HG03025 (cell line): ENCODE results near the gene GADD45GIP1.
A peak's percentile ranks its signal among the peaks of the same experiment; 100 is the strongest.

Experiments
- ATAC-seq: cut with Tn5 transposase; IDR thresholded peaks from one replicate; pipeline ENCODE4 v1.9.1; 2021; ENCODE audit warnings: mild to moderate bottlenecking, moderate library complexity; ENCODE audit not compliant: unreplicated experiment, low FRiP score

GADD45GIP1 gene

GRCh38 chr19:12956446-12957388 lies at the start of gene GADD45GIP1:
TSS of gene GADD45GIP1 (minus strand) at chr19:12957223. CDS start at chr19:12957212, 11 bp downstream.
- peak; percentile 57 for ATAC-seq

DNA sequence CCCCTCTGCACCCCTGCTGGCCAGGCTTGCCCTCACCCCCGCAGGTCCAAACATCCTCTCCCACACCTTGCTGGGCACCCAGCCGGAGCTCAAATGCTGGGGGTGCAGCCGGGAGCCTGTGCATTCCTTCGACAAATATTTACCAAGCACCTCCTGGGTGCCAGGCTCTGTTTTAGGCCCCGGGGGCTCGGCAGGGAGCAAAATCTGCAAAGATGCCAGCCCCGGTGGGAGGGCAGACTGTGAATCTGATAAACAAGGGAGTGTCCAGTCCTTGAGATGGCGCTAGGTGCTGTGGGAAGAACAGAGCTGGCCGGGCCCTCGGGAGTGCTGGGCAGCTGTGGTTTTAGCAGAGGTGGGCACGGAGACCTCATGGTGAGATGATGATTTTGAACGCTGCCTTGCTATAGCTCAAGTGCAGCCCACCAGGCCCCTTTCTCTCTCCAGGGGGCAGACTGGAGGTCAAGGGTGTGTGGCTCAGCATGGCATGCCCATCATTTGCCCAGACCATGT lies 48.9 kb upstream of the GADD45GIP1 start:
- no peak for ATAC-seq

DNA sequence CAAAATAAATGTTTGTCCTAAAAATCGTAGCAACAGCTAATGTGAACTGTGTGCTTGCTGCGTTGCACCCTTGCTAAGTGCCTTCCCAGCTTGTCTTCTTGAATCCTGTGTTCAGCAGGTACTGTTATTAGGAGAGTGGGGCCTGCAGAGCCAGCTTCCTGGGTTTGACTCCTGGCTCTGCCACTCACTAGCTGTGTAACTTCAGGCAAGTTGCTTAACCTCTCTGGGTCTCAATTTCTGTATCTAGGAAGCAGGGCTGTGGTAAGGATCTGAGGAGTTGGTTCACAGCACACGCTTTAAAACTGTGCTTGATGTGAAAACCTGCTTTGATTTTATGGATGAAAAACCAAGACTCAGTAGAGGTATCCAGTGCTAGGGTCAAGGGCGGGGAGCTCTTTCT lies 48.2 kb upstream of the GADD45GIP1 start:
- ATAC-seq = no peak

- ATAC-seq = no peak
These were observed 47.2 kb upstream of the GADD45GIP1 start for GRCh38 chr19:13004273-13004672.

DNA sequence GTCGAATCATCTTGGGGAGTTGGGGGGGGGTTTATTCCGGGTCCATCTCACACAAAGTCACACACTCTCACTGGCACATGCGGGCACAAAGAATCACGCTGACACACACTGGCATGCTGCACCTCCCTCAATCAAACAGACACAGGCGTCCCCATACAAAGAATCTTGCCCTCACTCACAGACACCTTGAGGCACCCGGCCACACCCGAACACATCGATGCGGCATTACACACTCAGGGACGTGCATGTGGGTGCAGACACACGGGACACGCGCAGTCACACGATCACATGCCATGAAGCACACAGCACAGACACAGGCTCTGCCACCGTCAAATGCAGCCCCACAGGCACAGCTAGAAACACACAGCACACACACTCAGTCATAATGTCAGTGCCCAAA lies 46.1 kb upstream of the GADD45GIP1 start:
- ATAC-seq = no peak

DNA sequence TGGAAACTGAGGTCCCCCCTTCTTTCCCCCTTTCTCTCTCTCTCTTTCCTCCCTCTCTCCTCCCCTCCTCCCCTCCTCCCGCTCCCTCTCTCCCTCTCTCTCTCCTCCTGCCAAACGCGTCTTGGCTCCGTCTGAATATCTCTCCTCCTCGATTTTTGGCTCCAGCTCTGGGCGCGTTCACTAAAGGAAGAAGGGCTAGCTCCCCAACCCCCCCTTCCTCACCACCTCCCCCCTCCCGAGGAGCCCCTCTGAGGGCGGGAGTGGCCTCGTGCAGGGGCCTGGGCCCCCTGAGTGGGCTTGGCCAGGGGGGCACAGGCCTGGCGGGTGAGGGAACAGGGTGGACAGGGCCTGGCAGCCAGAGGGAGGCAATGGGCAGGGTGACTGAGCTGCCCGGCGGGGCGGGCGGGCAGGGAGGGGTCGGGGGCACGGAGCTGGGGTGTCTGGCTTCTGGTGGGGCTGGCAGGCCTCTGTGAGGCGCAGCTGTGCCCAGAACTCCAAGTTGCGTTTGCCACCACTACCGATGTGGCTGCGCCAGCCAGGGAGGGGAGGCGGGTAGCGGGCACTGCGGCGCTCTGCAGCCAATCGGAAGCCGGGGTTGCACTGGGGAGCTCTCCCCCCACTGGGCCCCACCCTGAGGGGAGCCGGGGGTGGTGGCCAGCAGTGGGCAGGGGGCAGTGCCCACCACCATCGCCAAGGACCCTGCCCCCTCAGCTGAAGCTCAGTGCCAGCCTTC lies 45.3 kb upstream of the GADD45GIP1 start:
- ATAC-seq = no peak

DNA sequence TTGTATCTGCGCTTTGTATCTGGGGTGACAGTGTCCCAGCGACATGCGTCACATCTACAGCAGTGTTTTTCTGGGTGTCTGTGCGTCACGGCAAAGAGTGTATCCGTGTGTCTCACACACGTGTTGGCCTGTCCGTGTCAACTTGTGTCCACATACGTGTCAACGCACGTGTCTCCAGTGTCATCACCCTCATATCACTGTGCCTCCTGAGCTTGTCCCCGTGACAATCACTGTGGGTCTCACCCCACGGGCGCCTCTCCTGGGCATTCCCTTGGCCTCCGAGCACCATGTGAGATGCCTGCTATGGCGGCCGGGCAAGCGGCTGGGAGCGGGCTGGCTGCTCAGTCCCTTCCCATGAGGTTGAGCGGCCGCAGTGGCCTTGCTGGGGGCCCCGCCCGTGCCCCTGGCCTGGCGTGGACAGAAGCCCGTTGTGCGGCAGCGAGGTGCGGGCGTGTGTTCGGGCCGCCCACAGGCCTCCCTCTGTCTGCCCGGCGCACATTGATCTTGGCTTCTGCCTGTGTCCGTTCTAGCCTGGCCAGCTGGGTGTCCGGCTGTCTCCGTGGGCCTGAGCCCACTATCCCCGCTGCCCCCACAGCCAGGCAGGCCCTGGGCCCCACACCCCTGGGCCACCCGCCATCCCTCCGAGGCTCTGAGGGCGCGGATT lies 44.6 kb upstream of the GADD45GIP1 start:
- ATAC-seq = no peak

DNA sequence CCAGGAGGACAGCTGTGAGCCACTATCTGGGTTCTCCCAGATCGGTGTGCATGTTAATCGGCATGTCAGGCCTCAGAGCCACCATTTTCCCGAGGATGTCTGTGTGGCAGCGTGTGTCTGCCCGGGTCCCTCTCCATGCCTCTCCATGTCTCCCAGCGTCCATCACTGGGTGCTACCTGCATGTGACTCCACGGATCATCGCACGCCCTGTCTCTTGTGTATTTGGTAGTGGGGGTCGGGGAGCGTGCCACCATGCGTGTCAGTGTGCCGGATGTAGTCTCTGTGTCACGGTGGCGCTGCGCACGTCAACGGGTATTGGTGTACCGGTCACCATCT lies 44.1 kb upstream of the GADD45GIP1 start:
- ATAC-seq = no peak

DNA sequence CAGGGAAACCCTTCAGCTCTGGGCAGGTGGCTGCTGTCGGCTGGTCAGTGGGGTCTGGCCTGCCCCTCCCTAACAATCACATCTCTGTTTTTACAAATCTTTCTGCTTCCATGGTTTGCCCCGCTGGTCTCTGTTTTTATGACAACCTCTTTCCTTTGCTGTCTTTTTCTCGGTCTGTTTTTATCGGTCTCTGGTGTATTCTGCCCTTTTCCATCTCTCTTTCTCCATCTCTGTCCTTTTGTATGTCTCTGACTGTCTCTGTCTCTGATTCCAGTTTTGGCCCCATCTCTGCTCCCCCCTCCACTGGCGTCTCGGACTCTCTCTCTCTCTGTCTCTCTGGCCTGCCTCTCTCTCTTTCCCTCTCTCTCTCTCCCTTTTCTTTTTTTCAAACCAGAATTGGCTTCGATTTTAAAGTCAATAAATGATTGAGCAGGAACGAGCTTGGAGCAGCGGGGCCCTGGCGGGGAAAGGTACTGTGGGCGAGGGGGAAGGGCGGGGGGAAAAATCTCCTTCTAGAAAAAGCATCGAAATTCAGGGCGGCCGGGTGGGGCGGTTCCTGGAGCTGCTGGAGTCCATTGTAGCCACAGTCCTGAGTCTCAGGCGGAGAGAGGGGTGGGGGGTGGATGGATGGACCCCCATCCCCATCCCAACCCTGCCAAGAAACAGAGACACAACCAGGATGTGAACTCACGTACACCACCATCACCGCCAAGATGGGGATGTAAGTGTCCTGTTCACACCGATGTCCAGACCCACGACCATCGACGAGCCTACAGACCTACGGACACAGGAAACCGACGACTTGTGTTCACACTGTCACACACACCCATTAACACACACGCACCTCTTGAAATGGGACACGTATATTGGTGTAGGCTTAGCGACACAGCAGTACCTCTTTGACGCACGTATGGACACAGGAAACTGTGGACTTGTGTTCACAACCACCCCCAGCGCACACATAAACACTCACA lies 41.2 kb upstream of the GADD45GIP1 start:
- ATAC-seq = no peak

DNA sequence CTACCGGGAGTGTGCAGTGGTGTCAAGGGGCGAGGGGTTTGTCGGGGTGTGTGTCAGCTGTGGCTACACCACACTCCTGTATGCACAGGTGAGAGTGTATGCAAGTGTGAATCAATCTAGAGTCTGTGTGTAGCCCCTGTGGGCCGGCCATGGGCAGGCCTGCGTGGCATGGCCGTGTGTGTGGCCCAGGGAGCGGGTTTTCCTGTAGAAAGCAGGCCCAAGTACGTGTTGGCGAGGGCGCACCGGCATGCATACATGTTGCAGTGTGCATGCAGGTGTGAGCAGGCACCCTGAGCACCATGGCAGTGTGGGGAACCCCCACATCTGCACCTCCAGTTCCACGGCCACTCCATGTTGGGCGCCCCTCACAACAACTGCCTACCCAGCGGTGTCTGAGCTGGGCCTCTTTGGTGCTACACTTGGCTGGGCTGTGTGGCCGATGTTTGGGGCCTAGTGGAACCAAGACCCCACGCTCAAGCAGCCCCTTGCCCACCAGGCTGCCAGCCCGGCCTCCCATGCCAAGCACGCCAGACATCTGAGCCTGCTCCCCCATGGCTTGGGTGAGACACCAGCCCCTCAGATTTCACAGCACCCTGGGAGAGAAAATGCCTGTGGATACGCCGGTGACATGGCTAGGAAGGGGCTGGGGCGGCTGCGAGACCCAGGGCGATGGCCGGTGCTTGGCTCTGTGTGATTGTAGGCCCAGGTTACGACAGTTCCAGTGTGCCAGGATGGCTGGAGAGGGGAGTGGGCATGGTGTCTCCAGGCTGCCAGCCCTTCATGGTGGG lies 40.4 kb upstream of the GADD45GIP1 start:
- no peak for ATAC-seq

DNA sequence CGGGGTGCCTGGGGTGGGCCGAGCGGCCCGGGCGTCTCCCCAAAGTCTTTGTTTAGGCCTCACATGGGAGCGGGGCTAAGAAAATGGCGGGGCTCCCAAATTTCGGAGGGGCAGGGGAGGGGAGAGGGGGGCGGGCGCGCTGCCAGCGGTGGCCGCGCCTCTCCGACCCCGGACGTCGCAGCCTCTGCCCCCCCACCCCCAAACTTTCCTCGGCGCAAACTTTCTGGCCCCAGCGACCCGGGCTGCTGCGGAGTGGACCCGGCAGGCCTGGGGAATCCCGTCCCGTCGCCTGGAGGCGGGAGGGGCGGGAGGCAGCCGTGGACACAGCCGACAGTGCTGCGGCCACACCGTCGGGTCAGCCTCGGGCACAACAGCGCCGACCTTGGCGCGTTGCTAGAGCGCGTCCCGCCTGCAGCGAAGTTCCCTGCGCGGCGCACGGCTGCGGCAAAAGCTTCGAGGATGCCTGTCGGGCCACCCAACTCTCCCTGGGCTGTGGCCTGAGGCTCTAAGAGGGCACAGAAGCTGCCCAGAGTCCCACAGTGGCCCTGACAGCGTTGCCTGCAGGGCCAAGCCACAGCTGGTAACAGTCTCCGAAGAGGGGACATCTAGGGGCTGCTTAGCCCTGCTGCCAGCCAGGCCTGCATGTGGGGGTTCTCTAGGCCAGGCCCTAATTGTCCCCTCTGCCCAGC lies 39.5 kb upstream of the GADD45GIP1 start:
- ATAC-seq = no peak

GRCh38 chr19:12995596-12996405 lies 38.8 kb upstream of the GADD45GIP1 start:
- no peak for ATAC-seq

- no peak for ATAC-seq
These were observed 37.9 kb upstream of the GADD45GIP1 start, which contains the start of gene NFIX for GRCh38 chr19:12994701-12995595. TSS of gene NFIX (plus strand) at chr19:12995475. CDS start at chr19:12995838, 363 bp downstream.

DNA sequence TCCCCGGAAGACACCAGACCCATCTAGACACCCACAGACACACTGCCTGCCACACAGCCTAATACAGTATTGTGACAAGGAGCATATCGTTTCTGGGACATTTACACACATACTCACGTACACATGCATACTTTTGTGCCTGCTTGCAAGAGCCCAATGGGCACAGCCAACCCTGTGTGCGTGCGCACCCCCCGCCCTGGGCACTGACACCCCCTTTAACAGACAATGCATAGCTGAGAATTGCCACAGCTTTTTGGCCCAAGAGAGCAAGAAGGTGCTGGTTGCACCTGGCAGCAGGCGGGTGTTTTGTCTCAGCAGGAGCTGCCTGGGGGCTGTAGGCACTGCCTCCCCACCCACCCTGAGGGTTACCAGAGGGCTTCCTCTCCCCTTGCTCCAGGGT lies 36.5 kb upstream of the GADD45GIP1 start:
- ATAC-seq = no peak

- ATAC-seq = no peak
These were observed 35.7 kb upstream of the GADD45GIP1 start for GRCh38 chr19:12992729-12993128.

DNA sequence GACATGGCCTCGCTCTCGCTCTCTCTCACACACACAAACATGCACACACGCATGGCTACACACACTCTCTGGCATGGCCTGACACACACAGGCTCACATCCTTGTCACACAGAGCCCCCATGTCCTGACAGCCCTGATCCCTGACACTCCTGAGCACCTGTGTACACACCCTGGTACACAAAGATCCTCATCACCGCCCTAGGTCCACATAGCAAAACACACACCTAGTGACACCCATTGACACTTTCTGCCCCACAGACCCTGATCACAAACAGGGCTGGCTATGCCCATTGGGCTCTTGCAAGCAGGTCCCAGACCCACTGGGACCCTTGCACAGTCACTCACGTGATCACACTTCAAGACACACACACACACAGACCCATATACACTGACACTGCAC lies 34.3 kb upstream of the GADD45GIP1 start:
- ATAC-seq = no peak

DNA sequence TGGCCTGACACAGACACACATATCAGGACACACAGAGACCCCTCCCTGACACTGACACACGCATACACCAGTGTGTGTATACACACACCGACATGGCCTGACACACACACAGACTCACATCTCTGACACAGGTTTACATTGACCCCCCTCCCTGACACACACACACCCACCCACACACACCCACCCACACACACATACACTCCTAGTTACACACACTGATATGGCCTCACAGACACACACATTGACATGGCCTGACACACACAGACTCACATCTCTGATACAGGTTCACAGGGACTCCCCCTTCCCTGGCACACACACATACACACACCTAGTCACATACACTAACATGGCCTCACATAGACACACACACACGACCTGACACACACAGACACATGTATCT lies 33.8 kb upstream of the GADD45GIP1 start:
- no peak for ATAC-seq
